ENCODE data around the gene LATS2. TPM values are rescaled to one million over a fixed set of nuclear protein-coding genes. Genes with fewer than 3 reads are reported as not detected.
"Not testable (repeated sequence)": the region's sequence is repeated elsewhere in the genome, so short reads cannot be mapped to it uniquely, and the experiment has no call there.

LATS2 gene
- total RNA-seq, 1 donor from 2014 or later, result 15.4 TPM

GRCh38 chr13:20991741-20992520 lies 69.5 kb downstream of the LATS2 start:
- DNase-seq, result no peak

- no peak for DNase-seq
Observed at GRCh38 chr13:20990910-20991525, 70.4 kb downstream of the LATS2 start.

- DNase-seq, result no peak
Observed at GRCh38 chr13:20989656-20990321, 71.6 kb downstream of the LATS2 start.

GRCh38 chr13:20988909-20989655 lies 72.3 kb downstream of the LATS2 start:
- DNase-seq, result no peak

- no peak for DNase-seq
Observed at GRCh38 chr13:20988033-20988908, 73.1 kb downstream of the LATS2 start.

- no peak for DNase-seq
Observed at GRCh38 chr13:20987599-20987998, 73.8 kb downstream of the LATS2 start.

GRCh38 chr13:20984879-20985278 lies 76.5 kb downstream of the LATS2 start:
- DNase-seq, result no peak

- DNase-seq, result no peak
Observed at GRCh38 chr13:20983386-20983785, 78.0 kb downstream of the LATS2 start.

- no peak for DNase-seq
Observed at GRCh38 chr13:20981370-20982095, 79.9 kb downstream of the LATS2 start.

GRCh38 chr13:20980899-20981298 lies 80.5 kb downstream of the LATS2 start:
- DNase-seq, result no peak

GRCh38 chr13:20980430-20980829 lies 81.0 kb downstream of the LATS2 start:
- no peak for DNase-seq

- DNase-seq, result no peak
Observed at GRCh38 chr13:20977394-20977793, 84.0 kb downstream of the LATS2 start.

GRCh38 chr13:20974981-20975585 lies 86.3 kb downstream of the LATS2 start:
- no peak for DNase-seq

GRCh38 chr13:20973886-20974425 lies 87.4 kb downstream of the LATS2 start:
- DNase-seq, result no peak

GRCh38 chr13:20972731-20973130 lies 88.7 kb downstream of the LATS2 start:
- no peak for DNase-seq

- no peak for DNase-seq
Observed at GRCh38 chr13:20969182-20969581, 92.2 kb downstream of the LATS2 start.

GRCh38 chr13:20968745-20969144 lies 92.6 kb downstream of the LATS2 start:
- no peak for DNase-seq

- no peak for DNase-seq
Observed at GRCh38 chr13:20967340-20967739, 94.0 kb downstream of the LATS2 start.

GRCh38 chr13:20964904-20965303 lies 96.5 kb downstream of the LATS2 start:
- no peak for DNase-seq

GRCh38 chr13:20961663-20962062 lies 99.7 kb downstream of the LATS2 start:
- DNase-seq, result not testable (repeated sequence)
